ENCODE data around the gene HUS1.
A peak's percentile ranks its signal among the peaks of the same experiment; 100 is the strongest.
"Not testable (repeated sequence)": the region's sequence is repeated elsewhere in the genome, so short reads cannot be mapped to it uniquely, and the experiment has no call there.

The HUS1 gene

GRCh38 chr7:47916514-47916913 is 62.9 kb downstream of the HUS1 start:
- not testable (repeated sequence) for DNase-seq

- DNase-seq: no peak
Observed at GRCh38 chr7:47915616-47915976, 63.8 kb downstream of the HUS1 start.

DNA sequence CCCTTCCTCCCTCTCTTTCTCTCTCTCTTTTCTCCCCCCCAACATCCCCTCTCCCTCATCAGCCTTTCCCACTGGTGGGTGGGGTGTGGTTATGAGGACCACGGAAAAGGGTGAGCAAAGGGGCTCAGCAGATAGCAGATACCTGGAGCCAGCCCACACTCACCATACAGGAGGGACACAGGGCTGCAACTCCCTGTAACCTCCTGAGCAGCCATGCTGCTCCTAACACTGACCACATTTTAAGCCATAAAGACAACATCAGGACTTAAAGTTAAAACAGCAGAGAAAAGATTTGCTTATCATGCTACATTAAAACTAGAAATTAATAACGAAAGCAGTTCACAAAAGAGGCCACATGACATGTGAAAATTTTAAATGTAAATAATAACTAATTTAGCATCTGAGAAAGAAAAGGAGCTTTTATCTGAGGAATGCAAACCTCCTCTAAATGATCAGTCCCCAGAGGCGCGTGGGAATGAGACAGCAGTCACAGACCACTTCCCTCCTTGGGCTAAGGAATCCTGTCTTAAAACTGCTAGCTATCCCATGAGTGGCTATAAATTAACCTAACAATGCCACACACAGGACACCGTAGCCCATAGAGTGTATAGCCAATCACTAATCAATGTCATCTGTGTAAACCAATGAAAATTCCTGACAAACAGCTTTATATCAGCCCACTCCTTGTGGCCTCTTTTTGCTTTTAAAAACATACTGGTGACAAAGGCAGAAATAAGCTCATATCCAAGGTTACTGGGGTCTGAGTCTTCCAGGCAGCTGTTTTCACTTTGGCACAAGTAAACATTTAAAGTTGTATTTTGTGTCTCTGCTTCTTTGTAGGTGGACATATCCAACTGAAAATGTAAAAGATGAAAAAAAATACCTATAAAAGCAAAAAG is 64.4 kb downstream of the HUS1 start:
- peak in 1 of 2 donors; percentile 10 for DNase-seq

Measured in inflammatory macrophage (primary cell).